K562 (cell line): ENCODE data around the gene LBX1. TPM values are rescaled to one million over a fixed set of nuclear protein-coding genes. Genes with fewer than 3 reads are reported as not detected.

ENCODE experiments used
- ATAC-seq: fragments of 200-7000 bp; cut with Tn5 transposase; 3 replicates; pipeline ENCODE4 v1.9.1; 2020; ENCODE audit warnings: moderate library complexity
- BruUV-seq: library from RNA; stranded (reverse); fragments of 400-500 nt; replicated peaks from 2 replicates; lab custom pipeline; 2021; lab: Mats Ljungman, UMichigan
- CTCF ChIA-PET: fragments of 300-600 bp; formaldehyde crosslinking; extraction: SDS; loops from one replicate; lab custom pipeline; 2021; ENCODE audit warnings: low intra/inter-chr PET ratio; lab: Yijun Ruan, JAX
- POLR2A ChIA-PET: fragments of 300-600, 350-650 bp; sonication (Branson Sonifier 250); formaldehyde crosslinking; extraction: SDS; loops from one replicate; lab custom pipeline; 2021; ENCODE audit warnings: antibody characterized with exemption, inconsistent platforms; lab: Yijun Ruan, JAX
- DNase-seq, 4 experiments: peaks; one replicate each; pipeline versions ENCODE4 v3.0.0 to v3.0.0-alpha.2; 2011 to 2018; ENCODE audit warnings: low spot score in 3 of 4, mixed read lengths in 3 of 4; ENCODE audit errors: extremely low read depth in 1 of 4
- FAIRE-seq: peaks from 2 replicates; lab custom pipeline; 2011; peaks lifted over from hg19 to GRCh38; lab: Jason Lieb, UNC
- H2AFZ ChIP-seq: 2 replicates; pipeline ENCODE4 v1.6.0; 2011; ENCODE audit warnings: low read depth, low read length, control low read depth, inconsistent platforms
- H3K27ac ChIP-seq: fragments of 200-600 bp; 3 replicates; pipeline ENCODE4 v1.8.0; 2011; ENCODE audit warnings: low read depth, mild to moderate bottlenecking, control low read depth, inconsistent platforms, low read length, moderate library complexity, mixed read lengths; ENCODE audit errors: extremely low read depth
- H3K27me3 ChIP-seq, 2 experiments: fragments of 300-600 bp in 1 of 2; 2 replicates in 1 of 2; 3 replicates in 1 of 2; pipeline versions ENCODE4 v1.6.0 to v1.8.0; 2011; ENCODE audit warnings: inconsistent platforms in 2 of 2, low read length in 2 of 2, mild to moderate bottlenecking in 1 of 2, mixed read lengths in 1 of 2, moderate library complexity in 1 of 2; ENCODE audit not compliant: control insufficient read depth in 2 of 2, insufficient read depth in 2 of 2
- H3K36me3 ChIP-seq: fragments of 300-600 bp; 3 replicates; pipeline ENCODE4 v1.8.0; 2011; ENCODE audit warnings: mild to moderate bottlenecking, low read length, inconsistent platforms; ENCODE audit not compliant: control insufficient read depth, insufficient read depth
- H3K4me1 ChIP-seq, 2 experiments: fragments of 200-600 bp in 1 of 2; replicated peaks in 1 of 2; 2 replicates in 1 of 2; 3 replicates in 1 of 2; pipeline versions ENCODE4 v1.5.1 to v1.8.0; 2011; ENCODE audit warnings: inconsistent platforms in 2 of 2, low read length in 2 of 2, mild to moderate bottlenecking in 1 of 2, mixed read lengths in 1 of 2, moderate library complexity in 1 of 2; ENCODE audit not compliant: control insufficient read depth in 2 of 2, insufficient read depth in 2 of 2
- H3K4me2 ChIP-seq: 2 replicates; pipeline ENCODE4 v1.6.1; 2011; ENCODE audit warnings: low read length, control low read depth, inconsistent platforms, mixed read lengths; ENCODE audit not compliant: insufficient read depth
- H3K4me3 ChIP-seq: fragments of 200-600 bp; sonication (generic), shearing (Covaris generic); 2 replicates; pipeline ENCODE4 v1.5.1; 2016; ENCODE audit warnings: control low read depth, inconsistent platforms
- H3K79me2 ChIP-seq: fragments of 200-600 bp; 3 replicates; pipeline ENCODE4 v1.8.0; 2011; ENCODE audit warnings: low read length, inconsistent platforms; ENCODE audit not compliant: control insufficient read depth, insufficient read depth
- H3K9ac ChIP-seq, 2 experiments: 2 replicates each; pipeline versions ENCODE4 v1.6.0 to v1.6.1; 2011; ENCODE audit warnings: low read depth in 2 of 2, low read length in 2 of 2, control low read depth in 1 of 2, inconsistent platforms in 1 of 2, mild to moderate bottlenecking in 1 of 2, mixed read lengths in 1 of 2; ENCODE audit not compliant: insufficient read depth in 1 of 2
- H3K9me1 ChIP-seq: one replicate; pipeline ENCODE4 v1.6.0; 2011; ENCODE audit warnings: inconsistent platforms, mild to moderate bottlenecking, low read length, moderate library complexity; ENCODE audit not compliant: control insufficient read depth, insufficient read depth
- H3K9me3 ChIP-seq: replicated peaks from 2 replicates; pipeline ENCODE4 v1.5.1; 2011; ENCODE audit warnings: low read depth, low read length, inconsistent platforms; ENCODE audit not compliant: control insufficient read depth, insufficient read depth
- H4K20me1 ChIP-seq: replicated peaks from 2 replicates; pipeline ENCODE4 v1.6.1; 2011; ENCODE audit warnings: low read length, inconsistent platforms, mixed read lengths; ENCODE audit not compliant: control insufficient read depth, insufficient read depth
- BMI1 ChIP-seq: fragments of 150-350 bp; IDR thresholded peaks from 2 replicates; pipeline ENCODE4 v1.6.1; 2014; ENCODE audit warnings: low read length
- CBFA2T3 ChIP-seq: fragments of 450-650 bp; IDR thresholded peaks from 2 replicates; pipeline ENCODE4 v1.6.1; 2017
- CEBPG ChIP-seq, 3 experiments: fragments of 200-800 bp in 1 of 3; sonication (Bioruptor generic) in 1 of 3; sonication (generic) in 1 of 3; formaldehyde crosslinking in 1 of 3; IDR thresholded peaks in 2 of 3; conservative IDR thresholded peaks in 1 of 3; 2 replicates each; pipeline versions ENCODE4 v1.6.1 to v1.8.0; 2016 to 2022; ENCODE audit warnings: missing compliant biosample characterization in 2 of 3, missing genetic modification characterization in 2 of 3, mild to moderate bottlenecking in 1 of 3, missing genetic modification reagents in 1 of 3
- EZH2 ChIP-seq: IDR thresholded peaks from 2 replicates; pipeline ENCODE4 v1.6.1; 2012; ENCODE audit warnings: low read depth, mild to moderate bottlenecking, inconsistent platforms, low read length, borderline replicate concordance
- FIP1L1 ChIP-seq: fragments of 200-400 bp; formaldehyde crosslinking; IDR thresholded peaks from 2 replicates; pipeline ENCODE4 v1.6.1; 2018; ENCODE audit warnings: mild to moderate bottlenecking, low read depth, low read length; ENCODE audit not compliant: poor library complexity, severe bottlenecking
- JUN ChIP-seq, 2 experiments: sonication (generic) in 1 of 2; formaldehyde crosslinking in 1 of 2; IDR thresholded peaks; 2 replicates each; pipeline versions ENCODE4 v1.6.1 to v1.8.0; 2012 to 2022; ENCODE audit warnings: borderline replicate concordance in 2 of 2, mild to moderate bottlenecking in 2 of 2, improper control_type of control experiment in 1 of 2, low read depth in 1 of 2, low read length in 1 of 2, missing genetic modification reagents in 1 of 2
- MBD1 ChIP-seq: fragments of 250-450 bp; sonication (Bioruptor Pico); IDR thresholded peaks from 2 replicates; pipeline ENCODE4 v1.8.0; 2022; ENCODE audit warnings: inconsistent platforms
- PHF8 ChIP-seq: fragments of 200-600 bp; sonication (generic); IDR thresholded peaks from 2 replicates; pipeline ENCODE4 v1.6.1; 2012; ENCODE audit warnings: mixed run types, mild to moderate bottlenecking, inconsistent platforms, low read length, moderate library complexity, borderline replicate concordance
- TAL1 ChIP-seq: fragments of 450-650 bp; IDR thresholded peaks from 2 replicates; pipeline ENCODE4 v1.6.1; 2016; ENCODE audit warnings: mild to moderate bottlenecking
- U2AF2 ChIP-seq: fragments of 200-400 bp; formaldehyde crosslinking; optimal IDR thresholded peaks from 2 replicates; pipeline ENCODE3; 2017; ENCODE audit warnings: low read depth, mild to moderate bottlenecking, low read length
- ZNF583 ChIP-seq: fragments of 250-450 bp; sonication (Bioruptor Pico); IDR thresholded peaks from 2 replicates; pipeline ENCODE4 v1.4.0; 2020
- WGBS: fragments of 100-300 bp; shearing (Covaris generic); methylation state at CpG from one replicate; pipeline ENCODE4 v1.1.6; 2016; ENCODE audit warnings: low coverage, mixed read lengths; ENCODE audit not compliant: insufficient coverage; ENCODE audit errors: missing lambda C conversion rate; 5-methylcytosine and 5-hydroxymethylcytosine counted together
- in situ Hi-C: fragments of 300-500 bp; cut with MboI; formaldehyde crosslinking; loops from 4 replicates; pipeline ENCODE4 v1.15.0; 2018; ENCODE audit warnings: inconsistent platforms, mixed read lengths
- intact Hi-C: fragments of 100-400 bp; cut with micrococcal nuclease; formaldehyde crosslinking; loops from 2 replicates; pipeline ENCODE4 v1.14.2; 2022
- polyA plus RNA-seq, 8 experiments: library from polyadenylated mRNA; depleted of rRNA in 4 of 8; stranded (reverse) in 5 of 8; unstranded in 3 of 8; fragments of >200 nt; fragmentation: Nextera tagmentation in 2 of 8; fragmentation: Illumina TruSeq in 1 of 8; extraction: Ambion mirVana in 2 of 8; extraction: Trizol in 1 of 8; gene quantifications; 2 replicates each; pipeline versions ENCODE4 v1.2.1 to v1.2.3, GENCODE V29; 2011 to 2014; ENCODE audit warnings: inconsistent platforms in 1 of 8, missing spikeins in 1 of 8
- total RNA-seq, 7 experiments: library from RNA; depleted of rRNA in 6 of 7; stranded (reverse); fragments of >200 nt in 6 of 7; fragmentation: Illumina TruSeq in 2 of 7; extraction: Trizol in 2 of 7; gene quantifications; 2 replicates each; pipeline versions ENCODE4 v1.2.1 to v1.2.3, GENCODE V29; 2011 to 2021; ENCODE audit warnings: low replicate concordance in 1 of 7

Gene LBX1
- total and polyA plus RNA-seq, 9 of the 15 experiments (the other 6 are each of a cell fraction or from before 2014, with no cell fraction given), result not detected

GRCh38 chr10:101230183-101230917 is 1.1 kb upstream of the LBX1 start:
- H3K4me3 ChIP-seq, result no peak overlapping the region
- no peaks in the 10 kb centered on the region for H3K9me1 ChIP-seq
- WGBS, result 6% methylated on average over 18 of the region's 31 CpGs
- H2AFZ ChIP-seq, result no peak overlapping the region
- H3K27ac ChIP-seq, result no peak overlapping the region
- H3K9me3 ChIP-seq, result no peaks in the 10 kb centered on the region
- in situ Hi-C loops, result no loop called here
- DNase-seq (peak in 2 of 4 experiments; percentile 37 to 44), FAIRE-seq (no peak), ATAC-seq (peak; percentile 55)
- CTCF ChIA-PET, result no interaction called here
- H3K27me3 ChIP-seq, result peaks cover 34 to 85% of the 10 kb centered on the region in 2 experiments; a peak in 3 of 5 replicates
- peaks cover 0 to 25% of the 10 kb centered on the region in 2 experiments; a peak in 2 of 5 replicates for H3K4me1 ChIP-seq
- H4K20me1 ChIP-seq, result no peaks in the 10 kb centered on the region
- TF ChIP-seq EZH2 (0 out of 2 replicates have a peak, but pooled peaks have one; percentile 26), U2AF2 (no peak)
- BruUV-seq, result no TSS peak
- H3K36me3 ChIP-seq, result no peaks in the 10 kb centered on the region
- H3K4me2 ChIP-seq, result no peak overlapping the region
- no peak overlapping the region for H3K9ac ChIP-seq
- no peaks in the 10 kb centered on the region for H3K79me2 ChIP-seq
- POLR2A ChIA-PET, result interaction anchor here (0.6 kb wide), 1 partner anchor 539 kb away, joined by 4 read pairs; no protein-coding TSS in a partner anchor
- intact Hi-C loops, result no loop called here

GRCh38 chr10:101228966-101229265 is 347 bp downstream of the LBX1 start:
- Histone ChIP-seq H3K27me3 (peaks cover 32 to 83% of the 10 kb centered on the region in 2 experiments; a peak in 3 of 5 replicates), H3K4me2 (no peak overlapping the region), H4K20me1 (no peaks in the 10 kb centered on the region), H3K9me1 (no peaks in the 10 kb centered on the region), H3K9me3 (no peaks in the 10 kb centered on the region), H3K4me3 (no peak overlapping the region), H3K36me3 (no peaks in the 10 kb centered on the region), H3K27ac (no peak overlapping the region), H3K4me1 (peaks cover 0 to 30% of the 10 kb centered on the region in 2 experiments; a peak in 2 of 5 replicates), H3K9ac (no peak overlapping the region), H3K79me2 (no peaks in the 10 kb centered on the region), H2AFZ (no peak overlapping the region)
- ATAC-seq, result no peak
- intact Hi-C loops (no loop called here), in situ Hi-C loops (no loop called here)
- ChIA-PET CTCF (no interaction called here), POLR2A (no interaction called here)
- no TSS peak for BruUV-seq
- WGBS, result 36% methylated on average over 13 of the region's 34 CpGs
- no peak for FAIRE-seq
- TF ChIP-seq CEBPG (CRISPR knock-in tag; IDR thresholded peaks at IDR 0.05) (no peak), CEBPG (tag; conservative IDR thresholded peaks at IDR 0.05 in 1 of 2, IDR thresholded peaks at IDR 0.05 in 1 of 2) (no peak), TAL1 (no peak), ZNF583 (no peak), PHF8 (no peak), JUN (IDR thresholded peaks at IDR 0.05; ENCODE audit: borderline replicate concordance, low read depth, low read length) (no peak), JUN (CRISPR knock-in tag; IDR thresholded peaks at IDR 0.05; ENCODE audit: borderline replicate concordance) (no peak), FIP1L1 (no peak), MBD1 (CRISPR knock-in tag) (no peak), CBFA2T3 (no peak), BMI1 (no peak)
- no peak for DNase-seq
